OCI-LY7 (cell line): ENCODE data around the gene STIP1. TPM values are rescaled to one million over a fixed set of nuclear protein-coding genes. Genes with fewer than 3 reads are reported as not detected.

Experiments used
- BruUV-seq: library from RNA; stranded (reverse); fragments of 400-500 nt; replicated peaks from 2 replicates; lab custom pipeline; 2021; lab: Mats Ljungman, UMichigan
- CTCF ChIA-PET: fragments of 300-600 bp; sonication (Branson Sonifier 250); formaldehyde crosslinking; loops from one replicate; lab custom pipeline; 2022; ENCODE audit warnings: antibody characterized with exemption; ENCODE audit not compliant: unreplicated experiment; lab: Charles Lee
- POLR2A ChIA-PET: fragments of 300-600 bp; sonication (Branson Sonifier 250); formaldehyde crosslinking; loops from one replicate; lab custom pipeline; 2022; ENCODE audit warnings: antibody characterized with exemption; lab: Charles Lee
- DNase-seq: peaks from one replicate; pipeline ENCODE4 v3.0.0-alpha.2; 2015; ENCODE audit warnings: low spot score
- H2AFZ ChIP-seq: fragments of 200-600 bp; sonication (generic), shearing (Covaris generic); 2 replicates; pipeline ENCODE4 v1.6.1; 2014; ENCODE audit warnings: mild to moderate bottlenecking, antibody characterized with exemption, low read length, moderate library complexity
- H3K27ac ChIP-seq: fragments of 200-600 bp; sonication (generic); 2 replicates; pipeline ENCODE4 v1.5.1; 2014; ENCODE audit warnings: mixed run types, low read depth, mild to moderate bottlenecking, moderate library complexity, low read length, inconsistent platforms; ENCODE audit not compliant: poor library complexity, severe bottlenecking
- H3K36me3 ChIP-seq: fragments of 200-600 bp; sonication (generic); 2 replicates; pipeline ENCODE4 v1.6.1; 2014; ENCODE audit warnings: mild to moderate bottlenecking, antibody characterized with exemption, low read length, moderate library complexity, mixed read lengths; ENCODE audit not compliant: insufficient read depth
- H3K4me1 ChIP-seq: fragments of 200-600 bp; sonication (generic); 2 replicates; pipeline ENCODE4 v1.5.1; 2014; ENCODE audit warnings: mild to moderate bottlenecking, low read length; ENCODE audit not compliant: insufficient read depth, poor library complexity, severe bottlenecking
- H3K4me2 ChIP-seq: fragments of 200-600 bp; sonication (generic); 2 replicates; pipeline ENCODE4 v1.6.1; 2014; ENCODE audit warnings: mild to moderate bottlenecking, low read length
- H3K4me3 ChIP-seq: fragments of 200-600 bp; sonication (generic); 2 replicates; pipeline ENCODE4 v1.5.1; 2014; ENCODE audit warnings: mild to moderate bottlenecking, low read depth, low read length; ENCODE audit not compliant: poor library complexity, severe bottlenecking
- H3K79me2 ChIP-seq: fragments of 200-600 bp; sonication (generic); 2 replicates; pipeline ENCODE4 v1.6.1; 2016; ENCODE audit warnings: low read depth, mild to moderate bottlenecking, low read length, moderate library complexity, mixed read lengths; ENCODE audit not compliant: insufficient read depth
- H3K9me2 ChIP-seq: fragments of 200-600 bp; sonication (generic); 2 replicates; pipeline ENCODE4 v1.6.1; 2016; ENCODE audit warnings: mild to moderate bottlenecking, low read length, mixed read lengths; ENCODE audit not compliant: insufficient read depth
- H3K9me3 ChIP-seq: fragments of 200-600 bp; sonication (generic); 2 replicates; pipeline ENCODE4 v1.6.1; 2014; ENCODE audit warnings: mild to moderate bottlenecking, mixed run types, low read length, mixed read lengths
- H4K20me1 ChIP-seq: fragments of 200-600 bp; sonication (generic); 2 replicates; pipeline ENCODE4 v1.6.1; 2014; ENCODE audit warnings: mild to moderate bottlenecking, antibody characterized with exemption, low read length, moderate library complexity, mixed read lengths; ENCODE audit not compliant: insufficient read depth
- CTCF ChIP-seq: fragments of 200-600 bp; sonication (generic); conservative IDR thresholded peaks from 2 replicates; pipeline ENCODE4 v1.5.1; 2014; ENCODE audit warnings: mild to moderate bottlenecking, antibody characterized with exemption, low read length, moderate library complexity, mixed read lengths
- EZH2phosphoT487 ChIP-seq: fragments of 200-600 bp; sonication (generic); IDR thresholded peaks from 2 replicates; pipeline ENCODE4 v1.6.1; 2018; ENCODE audit warnings: low read depth, borderline replicate concordance, mild to moderate bottlenecking, mixed run types, antibody characterized with exemption, low read length, moderate library complexity, mixed read lengths
- intact Hi-C: fragments of 100-400 bp; cut with micrococcal nuclease; formaldehyde crosslinking; loops from one replicate; pipeline ENCODE4 v1.10.0; 2022; ENCODE audit not compliant: unreplicated experiment
- total RNA-seq, 2 experiments: library from RNA; depleted of rRNA in 1 of 2; stranded (reverse); fragments of >200 nt in 1 of 2; shearing (Covaris generic) in 1 of 2; gene quantifications; 2 replicates each; pipeline ENCODE4 v1.2.3, GENCODE V29; 2014 to 2022

STIP1 gene
- total RNA-seq, 2 experiments from 2014 or later = 240 to 271 TPM

DNA sequence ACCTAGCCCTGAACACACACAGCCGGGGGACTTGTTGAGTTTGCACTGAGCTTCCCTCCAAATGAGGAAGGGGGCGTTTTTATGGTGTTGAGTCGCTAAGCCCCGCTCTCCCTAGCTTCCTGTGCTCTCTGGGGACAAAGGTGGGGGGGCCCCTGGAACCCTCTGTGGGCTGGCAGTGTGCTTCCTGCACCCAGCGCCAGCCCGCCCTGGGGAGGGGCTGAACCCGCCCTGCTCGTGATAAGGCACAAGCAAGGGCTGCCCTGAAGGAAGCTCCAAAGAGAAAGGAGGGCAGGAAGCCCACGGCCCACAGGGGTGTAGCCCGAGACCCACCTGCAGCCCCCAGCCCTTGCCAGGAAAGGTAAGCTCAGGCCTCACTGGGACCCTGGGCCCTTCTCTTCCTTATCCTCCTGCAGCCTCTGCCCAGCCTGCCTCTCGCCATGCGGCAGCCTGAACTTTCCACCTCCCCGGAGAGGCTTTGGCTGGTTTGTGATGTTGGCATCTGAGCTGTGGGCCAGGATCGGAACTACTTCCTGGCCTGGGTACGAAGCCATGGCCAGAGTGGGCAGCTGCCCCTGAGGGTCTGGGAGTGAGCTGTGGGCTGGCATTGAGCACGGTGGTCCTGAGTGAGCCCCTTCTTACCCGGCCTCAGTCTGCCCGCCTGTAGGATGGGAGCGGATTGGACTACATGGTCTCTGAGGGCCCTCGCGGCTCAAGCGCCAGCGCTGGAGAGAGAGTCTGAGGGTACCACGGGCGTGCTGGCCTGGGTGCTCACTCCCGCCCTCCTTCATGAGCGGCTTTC is 20.7 kb downstream of the STIP1 start, which contains the start of gene FERMT3:
Gene FERMT3, plus strand, starts transcription at position 265 of the 799 bp plus-strand sequence. CDS start 644 bp downstream, outside the sequence.
- peaks cover 35% of the 10 kb centered on the region for H3K4me1 ChIP-seq
- DNase-seq = peak; percentile 90
- ChIA-PET CTCF (interaction anchor here (0.6 to 2.6 kb wide), 12 partner anchors 9 to 245 kb away, joined by 3 to 14 read pairs (median 3); partner anchors contain the start of genes NUDT22, PRDX5, TRMT112 and TRPT1), POLR2A (interaction anchor here (0.6 to 5.1 kb wide), 24 partner anchors 8 to 1310 kb away, joined by 3 to 29 read pairs (median 5); partner anchors contain the start of genes BAD, FKBP2, NUDT22 and PRDX5)
- H3K36me3 ChIP-seq = peaks cover 85% of the 10 kb centered on the region
- intact Hi-C loops = loop anchor here (1.0 to 2.0 kb wide), 3 partner anchors 20 to 34 kb away; partner anchors contain the start of genes FKBP2, NUDT22 and TRPT1
- H3K27ac ChIP-seq = peak within 1 kb of the TSS; percentile 96
- no peaks in the 10 kb centered on the region for H4K20me1 ChIP-seq
- no peaks in the 10 kb centered on the region for H3K9me2 ChIP-seq
- H3K4me3 ChIP-seq = peak within 1 kb of the TSS; percentile 80
- H3K79me2 ChIP-seq = peaks cover 17% of the 10 kb centered on the region; the same call in 1 of the 2 replicates
- H3K9me3 ChIP-seq = no peaks in the 10 kb centered on the region
- peak within 1 kb of the TSS; percentile 92 for H3K4me2 ChIP-seq
- TF ChIP-seq EZH2phosphoT487 = no peak
- 0 out of 2 replicates have a peak, but pooled peaks have one; percentile 5 for TF ChIP-seq CTCF
- BruUV-seq = TSS peak; percentile 49
- H2AFZ ChIP-seq = no peak within 1 kb of the TSS

DNA sequence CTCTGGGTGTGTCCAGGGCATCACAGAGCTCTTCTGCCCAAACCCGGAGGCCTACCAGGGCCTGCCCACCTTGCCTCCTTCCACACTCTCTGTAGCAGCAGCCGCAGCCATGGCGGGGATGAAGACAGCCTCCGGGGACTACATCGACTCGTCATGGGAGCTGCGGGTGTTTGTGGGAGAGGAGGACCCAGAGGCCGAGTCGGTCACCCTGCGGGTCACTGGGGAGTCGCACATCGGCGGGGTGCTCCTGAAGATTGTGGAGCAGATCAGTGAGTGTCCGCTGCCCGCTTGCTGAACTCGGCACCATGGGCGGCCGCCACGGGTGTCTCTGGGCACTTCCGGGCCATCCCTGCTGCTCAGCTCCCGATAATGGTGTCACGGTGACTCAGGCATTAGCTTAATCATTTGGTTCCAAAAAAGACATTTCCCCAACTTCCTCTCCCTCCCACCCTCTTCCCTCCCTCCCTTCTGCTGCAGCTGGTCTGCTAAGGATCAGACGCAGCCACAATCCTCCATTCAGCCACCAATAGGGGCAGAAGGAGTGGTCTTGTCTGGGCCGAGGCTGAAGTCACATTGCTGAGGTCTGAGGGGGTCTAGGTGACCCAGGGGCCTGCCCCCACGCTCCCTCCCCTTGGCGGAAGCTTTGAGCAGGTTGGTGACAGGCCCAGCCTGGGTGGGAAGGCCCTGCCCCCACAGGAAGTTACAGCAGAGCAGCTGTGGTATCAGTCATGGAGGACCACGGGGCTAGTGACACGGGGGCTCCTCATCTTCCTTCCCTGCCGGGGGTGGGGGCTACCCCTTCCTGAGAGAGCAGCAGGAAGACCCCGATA is 21.5 kb downstream of the STIP1 start:
- Histone ChIP-seq H3K36me3 (peaks cover 86% of the 10 kb centered on the region), H3K4me2 (peak overlapping the region; percentile 92), H3K4me3 (peak overlapping the region; percentile 80), H4K20me1 (no peaks in the 10 kb centered on the region), H3K27ac (peak overlapping the region; percentile 96), H3K79me2 (peaks cover 17% of the 10 kb centered on the region; the same call in 1 of the 2 replicates), H3K9me3 (no peaks in the 10 kb centered on the region), H2AFZ (no peak overlapping the region), H3K9me2 (no peaks in the 10 kb centered on the region), H3K4me1 (peaks cover 35% of the 10 kb centered on the region)
- ChIA-PET POLR2A (interaction anchor here (0.6 to 5.1 kb wide), 18 partner anchors 7 to 1407 kb away, joined by 3 to 29 read pairs (median 4); partner anchors contain the start of genes BAD, FKBP2, NUDT22 and STIP1), CTCF (interaction anchor here (0.6 to 2.5 kb wide), 5 partner anchors 19 to 241 kb away, joined by 3 to 9 read pairs (median 3); partner anchors contain the start of genes NUDT22, PRDX5, TRMT112 and TRPT1)
- BruUV-seq = TSS peak; percentile 92
- DNase-seq = peak; percentile 90
- TF ChIP-seq EZH2phosphoT487 (no peak), CTCF (no peak)
- intact Hi-C loops = loop anchor here (1.0 to 2.0 kb wide), 3 partner anchors 19 to 33 kb away; partner anchors contain the start of genes FKBP2, NUDT22 and TRPT1
